IPS-NIHi7 (cell line): Measurements from ENCODE around the gene PDLIM5.

ENCODE experiments used
- DNase-seq: peaks from one replicate; pipeline ENCODE4 v3.0.0; 2012; ENCODE audit warnings: mixed read lengths; ENCODE audit errors: extremely low spot score

Gene PDLIM5

DNA sequence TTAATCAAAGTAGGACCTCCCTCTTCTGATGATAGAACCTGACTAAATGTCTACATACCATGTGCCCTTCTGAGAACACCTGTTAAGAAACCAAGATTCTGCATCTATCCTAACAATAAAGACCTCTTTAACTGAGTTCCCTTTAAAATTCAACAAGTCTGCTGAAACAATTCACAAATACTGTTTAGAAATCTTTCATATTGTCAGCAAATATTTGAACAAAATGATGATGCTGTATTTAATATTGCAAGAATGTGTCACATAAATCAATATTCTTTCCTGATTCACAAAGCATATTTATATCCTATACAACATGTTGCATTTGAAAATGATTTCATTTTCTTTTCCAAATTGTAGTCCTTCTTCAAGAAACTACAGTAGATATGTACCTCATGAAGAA, 246.4 kb downstream of the PDLIM5 start:
- DNase-seq = no peak

DNA sequence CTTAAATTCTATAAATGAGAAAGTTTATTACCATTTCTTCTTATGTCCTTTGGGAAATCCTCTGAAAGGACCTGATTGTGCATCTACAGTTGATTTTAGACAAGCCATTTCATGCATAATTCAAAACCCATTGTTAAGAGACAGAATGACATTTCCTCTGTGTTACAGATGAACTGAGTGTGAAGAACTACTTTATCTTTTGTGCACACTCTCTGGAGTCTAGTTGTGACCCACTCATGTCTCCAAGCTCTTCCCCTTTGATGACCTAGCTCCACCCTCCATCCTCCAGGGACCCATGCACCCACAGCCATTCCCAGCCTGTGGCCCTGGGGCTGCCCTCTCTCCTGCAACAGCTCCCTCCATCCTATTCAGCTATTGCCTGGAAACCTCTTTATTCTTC, 248.6 kb downstream of the PDLIM5 start:
- no peak for DNase-seq

GRCh38 chr4:94701631-94702300, 250.0 kb downstream of the PDLIM5 start:
- no peak for DNase-seq

- DNase-seq = no peak
Observed at GRCh38 chr4:94711635-94712034, 259.9 kb downstream of the PDLIM5 start.

DNA sequence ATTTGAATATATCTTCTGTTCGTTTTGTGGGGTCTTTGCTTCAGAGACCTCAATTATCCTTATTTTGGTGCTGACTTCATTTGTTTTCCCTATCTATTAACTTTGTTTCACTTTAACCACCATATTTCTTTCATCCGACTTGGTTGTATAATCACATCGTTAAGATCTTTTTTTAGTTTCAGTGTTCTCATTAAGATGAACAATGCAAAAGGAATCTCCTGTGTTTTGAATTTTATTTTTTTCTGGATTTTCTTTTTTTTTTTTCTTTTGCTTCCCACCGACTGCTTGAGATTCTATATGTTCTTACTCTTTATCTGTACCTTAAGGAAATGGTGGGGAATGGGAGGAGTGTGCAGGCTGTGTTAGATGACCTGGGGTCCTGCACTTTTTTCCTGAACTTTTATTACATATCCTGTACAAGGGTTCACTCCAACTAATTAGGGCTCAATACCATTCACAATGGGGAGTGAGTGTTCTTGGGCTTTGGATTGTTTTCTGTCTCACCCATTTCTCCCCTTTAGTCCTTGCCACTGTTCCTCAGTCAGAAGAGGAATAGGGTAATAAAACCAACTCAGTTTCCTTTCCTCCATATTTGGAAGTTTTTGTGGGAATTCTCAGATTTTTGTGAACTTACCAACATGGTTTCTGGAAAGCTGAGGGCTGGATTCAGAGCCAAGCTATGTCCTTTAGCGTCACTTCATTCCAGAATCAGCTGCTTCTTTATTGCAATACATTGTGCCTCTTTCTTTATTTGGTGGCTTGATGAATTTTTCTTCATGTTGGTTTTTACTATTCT, 262.8 kb downstream of the PDLIM5 start:
- DNase-seq = no peak

DNA sequence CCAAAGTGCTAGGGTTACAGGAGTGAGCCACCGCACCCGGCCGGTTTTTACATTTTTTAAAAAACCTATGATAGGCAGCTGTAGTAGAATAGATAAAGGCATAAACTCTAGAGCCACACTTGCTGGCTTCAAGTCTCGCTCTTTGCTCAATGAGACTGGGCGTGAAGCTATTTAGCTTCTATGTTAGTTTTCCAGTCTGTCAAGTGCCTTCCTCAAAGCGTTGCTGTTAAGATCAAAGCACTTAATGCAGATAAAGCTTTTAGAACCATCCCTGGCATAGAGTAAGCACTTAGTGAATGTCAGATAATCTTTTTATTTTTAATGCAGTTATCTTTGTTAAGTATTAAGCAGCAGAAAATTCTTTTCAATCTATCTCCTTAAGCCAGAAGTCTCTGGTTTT, 264.0 kb downstream of the PDLIM5 start:
- DNase-seq = no peak
